ENCODE data around the gene MAN2A1.

GRCh38 chr5:109691996-109692395 lies 2.3 kb downstream of the MAN2A1 start:
- TF ChIP-seq EGR1 (IDR thresholded peaks at IDR 0.05; ENCODE audit: low read depth) (no peak), POLR2A (IDR thresholded peaks at IDR 0.05; ENCODE audit: borderline replicate concordance, extremely low read depth, insufficient read depth, insufficient read length) (no peak), RAD21 (IDR thresholded peaks at IDR 0.05; ENCODE audit: low read depth) (no peak), POLR2AphosphoS5 (IDR thresholded peaks at IDR 0.05; ENCODE audit: low read depth, low read length) (no peak), ZFX (IDR thresholded peaks at IDR 0.05) (no peak), JUND (IDR thresholded peaks at IDR 0.05) (no peak)
- TF ChIP-seq, protein P1, sequence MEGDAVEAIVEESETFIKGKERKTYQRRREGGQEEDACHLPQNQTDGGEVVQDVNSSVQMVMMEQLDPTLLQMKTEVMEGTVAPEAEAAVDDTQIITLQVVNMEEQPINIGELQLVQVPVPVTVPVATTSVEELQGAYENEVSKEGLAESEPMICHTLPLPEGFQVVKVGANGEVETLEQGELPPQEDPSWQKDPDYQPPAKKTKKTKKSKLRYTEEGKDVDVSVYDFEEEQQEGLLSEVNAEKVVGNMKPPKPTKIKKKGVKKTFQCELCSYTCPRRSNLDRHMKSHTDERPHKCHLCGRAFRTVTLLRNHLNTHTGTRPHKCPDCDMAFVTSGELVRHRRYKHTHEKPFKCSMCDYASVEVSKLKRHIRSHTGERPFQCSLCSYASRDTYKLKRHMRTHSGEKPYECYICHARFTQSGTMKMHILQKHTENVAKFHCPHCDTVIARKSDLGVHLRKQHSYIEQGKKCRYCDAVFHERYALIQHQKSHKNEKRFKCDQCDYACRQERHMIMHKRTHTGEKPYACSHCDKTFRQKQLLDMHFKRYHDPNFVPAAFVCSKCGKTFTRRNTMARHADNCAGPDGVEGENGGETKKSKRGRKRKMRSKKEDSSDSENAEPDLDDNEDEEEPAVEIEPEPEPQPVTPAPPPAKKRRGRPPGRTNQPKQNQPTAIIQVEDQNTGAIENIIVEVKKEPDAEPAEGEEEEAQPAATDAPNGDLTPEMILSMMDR (IDR thresholded peaks at IDR 0.05 in 2 of 3, conservative IDR thresholded peaks at IDR 0.05 in 1 of 3; ENCODE audit: borderline replicate concordance in 1 of 3, insufficient read depth in 1 of 3, low read depth in 2 of 3, low read length in 2 of 3): no peak

All from HCT116 (cell line).